ENCODE measurements around the gene HMGXB4. TPM values are rescaled to one million over a fixed set of nuclear protein-coding genes. Genes with fewer than 3 reads are reported as not detected.

The HMGXB4 gene
- total and polyA plus RNA-seq, 9 of the 15 experiments (the other 6 are each of a cell fraction or from before 2014, with no cell fraction given) = 9.9 to 31.4 (median 24.8) TPM

DNA sequence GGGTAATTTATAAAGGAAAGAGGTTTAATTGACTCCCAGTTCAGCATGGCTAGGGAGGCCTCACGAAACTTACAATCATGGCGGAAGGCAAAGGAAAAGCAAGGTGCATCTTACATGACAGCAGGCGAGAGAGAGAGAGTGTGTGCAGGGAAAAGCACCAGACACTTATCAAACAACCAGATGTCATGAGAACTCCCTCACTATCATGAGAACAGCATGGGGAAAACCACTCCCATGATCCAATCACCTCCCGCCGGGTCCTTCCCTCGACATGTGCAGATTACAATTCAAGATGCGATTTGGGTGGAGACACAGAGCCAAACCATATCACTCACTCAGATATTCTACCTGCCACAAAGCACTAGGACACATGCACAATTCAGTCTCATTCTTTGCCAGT lies 48.1 kb upstream of the HMGXB4 start:
- no peak overlapping the region for H3K4me3 ChIP-seq
- ChIA-PET CTCF (ENCODE audit: low intra/inter-chr PET ratio) (no interaction called here), POLR2A (interaction anchor here (1.1 kb wide), 1 partner anchor 41 kb away, joined by 4 read pairs; no protein-coding TSS in a partner anchor)
- intact Hi-C loops (cut with micrococcal nuclease) = no loop called here
- peak in 1 of 4 experiments; percentile 68 for DNase-seq (ENCODE audit: extremely low read depth in 1 of 4, low spot score in 3 of 4)
- ATAC-seq = peak; percentile 23
- H3K4me2 ChIP-seq (ENCODE audit: insufficient read depth, low read length) = peak overlapping the region; percentile 34; the same call in 1 of the 2 replicates
- H2AFZ ChIP-seq (ENCODE audit: low read depth, low read length) = no peak overlapping the region
- peaks cover 66% of the 10 kb centered on the region for H3K36me3 ChIP-seq (ENCODE audit: control insufficient read depth, insufficient read depth, low read length)
- H3K27ac ChIP-seq (ENCODE audit: extremely low read depth, low read depth, low read length) = no peak overlapping the region; the same call in 2 of the 3 replicates
- peaks cover 3% of the 10 kb centered on the region for H3K9me1 ChIP-seq (ENCODE audit: control insufficient read depth, insufficient read depth, low read length)
- H3K79me2 ChIP-seq (ENCODE audit: control insufficient read depth, insufficient read depth, low read length) = peaks cover 45% of the 10 kb centered on the region
- WGBS (ENCODE audit: insufficient coverage, low coverage, missing lambda C conversion rate) = 11% methylated on average over 7 of the region's 7 CpGs
- no peak overlapping the region for H3K9ac ChIP-seq (ENCODE audit: insufficient read depth in 1 of 2, low read depth in 2 of 2, low read length in 2 of 2)
- no peaks in the 10 kb centered on the region for H3K9me3 ChIP-seq (replicated peaks; ENCODE audit: control insufficient read depth, insufficient read depth, low read depth, low read length)
- H4K20me1 ChIP-seq (replicated peaks; ENCODE audit: control insufficient read depth, insufficient read depth, low read length) = peaks cover 7% of the 10 kb centered on the region; the same call in 1 of the 2 replicates
- no TSS peak for BruUV-seq (replicated peaks)
- H3K4me1 ChIP-seq (replicated peaks in 1 of 2; ENCODE audit: control insufficient read depth in 2 of 2, insufficient read depth in 2 of 2, low read length in 2 of 2) = peaks cover 20 to 40% of the 10 kb centered on the region in 2 experiments
- in situ Hi-C loops (cut with MboI) = no loop called here
- H3K27me3 ChIP-seq (ENCODE audit: control insufficient read depth in 2 of 2, insufficient read depth in 2 of 2, low read length in 2 of 2) = no peaks in the 10 kb centered on the region
- FAIRE-seq = peak; percentile 37
- TF ChIP-seq, protein P1, sequence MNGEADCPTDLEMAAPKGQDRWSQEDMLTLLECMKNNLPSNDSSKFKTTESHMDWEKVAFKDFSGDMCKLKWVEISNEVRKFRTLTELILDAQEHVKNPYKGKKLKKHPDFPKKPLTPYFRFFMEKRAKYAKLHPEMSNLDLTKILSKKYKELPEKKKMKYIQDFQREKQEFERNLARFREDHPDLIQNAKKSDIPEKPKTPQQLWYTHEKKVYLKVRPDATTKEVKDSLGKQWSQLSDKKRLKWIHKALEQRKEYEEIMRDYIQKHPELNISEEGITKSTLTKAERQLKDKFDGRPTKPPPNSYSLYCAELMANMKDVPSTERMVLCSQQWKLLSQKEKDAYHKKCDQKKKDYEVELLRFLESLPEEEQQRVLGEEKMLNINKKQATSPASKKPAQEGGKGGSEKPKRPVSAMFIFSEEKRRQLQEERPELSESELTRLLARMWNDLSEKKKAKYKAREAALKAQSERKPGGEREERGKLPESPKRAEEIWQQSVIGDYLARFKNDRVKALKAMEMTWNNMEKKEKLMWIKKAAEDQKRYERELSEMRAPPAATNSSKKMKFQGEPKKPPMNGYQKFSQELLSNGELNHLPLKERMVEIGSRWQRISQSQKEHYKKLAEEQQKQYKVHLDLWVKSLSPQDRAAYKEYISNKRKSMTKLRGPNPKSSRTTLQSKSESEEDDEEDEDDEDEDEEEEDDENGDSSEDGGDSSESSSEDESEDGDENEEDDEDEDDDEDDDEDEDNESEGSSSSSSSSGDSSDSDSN (IDR thresholded peaks at IDR 0.05; ENCODE audit: borderline replicate concordance in 1 of 2, low read depth in 2 of 2, low read length in 2 of 2) = no peak
- TF ChIP-seq, protein P2, sequence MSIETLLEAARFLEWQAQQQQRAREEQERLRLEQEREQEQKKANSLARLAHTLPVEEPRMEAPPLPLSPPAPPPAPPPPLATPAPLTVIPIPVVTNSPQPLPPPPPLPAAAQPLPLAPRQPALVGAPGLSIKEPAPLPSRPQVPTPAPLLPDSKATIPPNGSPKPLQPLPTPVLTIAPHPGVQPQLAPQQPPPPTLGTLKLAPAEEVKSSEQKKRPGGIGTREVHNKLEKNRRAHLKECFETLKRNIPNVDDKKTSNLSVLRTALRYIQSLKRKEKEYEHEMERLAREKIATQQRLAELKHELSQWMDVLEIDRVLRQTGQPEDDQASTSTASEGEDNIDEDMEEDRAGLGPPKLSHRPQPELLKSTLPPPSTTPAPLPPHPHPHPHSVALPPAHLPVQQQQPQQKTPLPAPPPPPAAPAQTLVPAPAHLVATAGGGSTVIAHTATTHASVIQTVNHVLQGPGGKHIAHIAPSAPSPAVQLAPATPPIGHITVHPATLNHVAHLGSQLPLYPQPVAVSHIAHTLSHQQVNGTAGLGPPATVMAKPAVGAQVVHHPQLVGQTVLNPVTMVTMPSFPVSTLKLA (conservative IDR thresholded peaks at IDR 0.05) = peak in 1 of 2 experiments; percentile 59; a peak in 1 of 4 replicates
- TF ChIP-seq NFIC (IDR thresholded peaks at IDR 0.05) (peak; percentile 48), JUND (IDR thresholded peaks at IDR 0.05; ENCODE audit: borderline replicate concordance, low read depth, low read length) (no peak), JUND (tag; IDR thresholded peaks at IDR 0.05; ENCODE audit: borderline replicate concordance, low read depth, low read length) (peak; percentile 37; the same call in 1 of the 3 replicates), TEAD4 (IDR thresholded peaks at IDR 0.05; ENCODE audit: low read length) (peak; percentile 81), TEAD4 (CRISPR knock-in tag; IDR thresholded peaks at IDR 0.05; ENCODE audit: borderline replicate concordance) (no peak), NFRKB (IDR thresholded peaks at IDR 0.05; ENCODE audit: low read depth) (no peak), CBFA2T2 (conservative IDR thresholded peaks at IDR 0.05) (peak; percentile 87), GABPB2 (CRISPR knock-in tag; conservative IDR thresholded peaks at IDR 0.05) (no peak), MTA2 (IDR thresholded peaks at IDR 0.05; ENCODE audit: low read depth) (peak; percentile 76), HDAC1 (IDR thresholded peaks at IDR 0.05) (peak in 1 of 2 experiments; percentile 24; a peak in 1 of 4 replicates), PURB (CRISPR knock-in tag; IDR thresholded peaks at IDR 0.05; ENCODE audit: low read depth) (no peak), RCOR1 (IDR thresholded peaks at IDR 0.05; ENCODE audit: borderline replicate concordance in 1 of 2, low read depth in 2 of 2, low read length in 2 of 2) (peak in 1 of 2 experiments; percentile 47; a peak in 2 of 4 replicates), KLF16 (IDR thresholded peaks at IDR 0.05) (peak; percentile 79), TRIM24 (IDR thresholded peaks at IDR 0.05) (peak; percentile 51 to 55; a peak in 3 of 4 replicates), SMAD4 (CRISPR knock-in tag; conservative IDR thresholded peaks at IDR 0.05) (peak; percentile 80), PHB2 (IDR thresholded peaks at IDR 0.05; ENCODE audit: low read depth) (peak; percentile 49; the same call in 1 of the 2 replicates), ZNF778 (CRISPR knock-in tag; IDR thresholded peaks at IDR 0.05) (no peak), SMARCA4 (IDR thresholded peaks at IDR 0.05) (peak; percentile 59; the same call in 1 of the 2 replicates)
